HG03378 (cell line): ENCODE results near the gene SLC35B2.

Source experiments
- ATAC-seq: cut with Tn5 transposase; IDR thresholded peaks from one replicate; pipeline ENCODE4 v1.9.1; 2021; ENCODE audit warnings: mild to moderate bottlenecking, moderate library complexity; ENCODE audit not compliant: unreplicated experiment

The SLC35B2 gene

GRCh38 chr6:44286285-44286565 is 28.9 kb upstream of the SLC35B2 start:
- ATAC-seq: no peak

- ATAC-seq: no peak
Observed at GRCh38 chr6:44285552-44286284, 28.4 kb upstream of the SLC35B2 start.

GRCh38 chr6:44284867-44285266 is 27.5 kb upstream of the SLC35B2 start:
- ATAC-seq: no peak

GRCh38 chr6:44284121-44284520 is 26.8 kb upstream of the SLC35B2 start:
- no peak for ATAC-seq

- ATAC-seq: no peak
Observed at GRCh38 chr6:44278774-44279697, 21.7 kb upstream of the SLC35B2 start.

GRCh38 chr6:44278315-44278714 is 21.0 kb upstream of the SLC35B2 start:
- ATAC-seq: no peak

- ATAC-seq: no peak
Observed at GRCh38 chr6:44277763-44278162, 20.4 kb upstream of the SLC35B2 start.

- ATAC-seq: no peak
Observed at GRCh38 chr6:44276667-44277640, 19.6 kb upstream of the SLC35B2 start.

GRCh38 chr6:44275749-44276648 is 18.7 kb upstream of the SLC35B2 start:
- no peak for ATAC-seq

GRCh38 chr6:44275271-44275748 is 18.0 kb upstream of the SLC35B2 start:
- ATAC-seq: no peak

GRCh38 chr6:44273617-44274016 is 16.3 kb upstream of the SLC35B2 start:
- no peak for ATAC-seq

- ATAC-seq: no peak
Observed at GRCh38 chr6:44272999-44273566, 15.8 kb upstream of the SLC35B2 start.

- no peak for ATAC-seq
Observed at GRCh38 chr6:44272529-44272928, 15.2 kb upstream of the SLC35B2 start.

- ATAC-seq: no peak
Observed at GRCh38 chr6:44271914-44272313, 14.6 kb upstream of the SLC35B2 start.

GRCh38 chr6:44271406-44271723 is 14.0 kb upstream of the SLC35B2 start:
- no peak for ATAC-seq

GRCh38 chr6:44270526-44271405 is 13.4 kb upstream of the SLC35B2 start:
- no peak for ATAC-seq

GRCh38 chr6:44269921-44270525 is 12.7 kb upstream of the SLC35B2 start, which contains the start of gene TMEM151B:
Gene TMEM151B, plus strand, starts transcription at chr6:44270450. Its CDS starts 293 bp downstream, at chr6:44270743.
- ATAC-seq: no peak
